Vagina (tissue), 2 donors: Measurements from ENCODE around the gene PTPRD.

Experiments
- CTCF ChIP-seq, 3 experiments: fragments of 450-650 bp in 2 of 3; fragments of 200-600 bp in 1 of 3; sonication (generic) in 1 of 3; IDR thresholded peaks; one replicate each; pipeline ENCODE4 v1.5.1; 2017 to 2019; ENCODE audit warnings: antibody characterized with exemption in 3 of 3, mild to moderate bottlenecking in 2 of 3, moderate library complexity in 2 of 3
- POLR2A ChIP-seq, 2 donors: fragments of 450-650 bp; IDR thresholded peaks; one replicate each; pipeline ENCODE4 v1.6.1; 2017; ENCODE audit warnings: antibody characterized with exemption in 2 of 2, mild to moderate bottlenecking in 2 of 2, moderate library complexity in 2 of 2
- POLR2AphosphoS5 ChIP-seq, 2 donors: sonication (generic); formaldehyde crosslinking; IDR thresholded peaks; one replicate each; pipeline ENCODE4 v1.9.0; 2017; ENCODE audit warnings: antibody characterized with exemption in 2 of 2, mild to moderate bottlenecking in 2 of 2, low read depth in 1 of 2; ENCODE audit not compliant: insufficient read depth in 1 of 2

- no peak for TF ChIP-seq POLR2AphosphoS5 (IDR thresholded peaks at IDR 0.05; ENCODE audit: insufficient read depth in 1 of 2, low read depth in 1 of 2)
- no peak for TF ChIP-seq CTCF (IDR thresholded peaks at IDR 0.05)
- TF ChIP-seq POLR2A (IDR thresholded peaks at IDR 0.05), result no peak
Observed at GRCh38 chr9:10248890-10249289, 363.9 kb downstream of the PTPRD start.
